ES-I3 (cell line): ENCODE measurements around the gene RALGAPA1.
"Not testable (repeated sequence)": the region's sequence is repeated elsewhere in the genome, so short reads cannot be mapped to it uniquely, and the experiment has no call there.

Experiments used
- H3K36me3 ChIP-seq: 2 replicates; pipeline ENCODE4 v1.6.1; 2013; ENCODE audit warnings: mild to moderate bottlenecking, low read length, control low read depth, moderate library complexity; ENCODE audit not compliant: insufficient read depth
- H3K4me1 ChIP-seq: 2 replicates; pipeline ENCODE4 v1.6.1; 2013; ENCODE audit warnings: mild to moderate bottlenecking, control low read depth, low read length; ENCODE audit not compliant: insufficient read depth
- H3K9ac ChIP-seq: 2 replicates; pipeline ENCODE4 v1.6.1; 2013; ENCODE audit warnings: low read depth, mild to moderate bottlenecking, low read length, moderate library complexity
- H3K9me3 ChIP-seq: 2 replicates; pipeline ENCODE4 v1.6.1; 2013; ENCODE audit warnings: mild to moderate bottlenecking, low read length, moderate library complexity; ENCODE audit not compliant: control insufficient read depth, insufficient read depth

The RALGAPA1 gene

GRCh38 chr14:35683688-35684087, 125.4 kb downstream of the RALGAPA1 start:
- H3K4me1 ChIP-seq, H3K36me3 ChIP-seq, H3K9me3 ChIP-seq, H3K9ac ChIP-seq: not testable (repeated sequence)

GRCh38 chr14:35682802-35683201, 126.3 kb downstream of the RALGAPA1 start:
- no peaks in the 10 kb centered on the region for H3K9me3 ChIP-seq
- H3K4me1 ChIP-seq, result no peaks in the 10 kb centered on the region
- no peaks in the 10 kb centered on the region for H3K36me3 ChIP-seq
- H3K9ac ChIP-seq, result no peak overlapping the region

GRCh38 chr14:35678403-35679028, 130.6 kb downstream of the RALGAPA1 start:
- no peaks in the 10 kb centered on the region for H3K4me1 ChIP-seq
- no peaks in the 10 kb centered on the region for H3K9me3 ChIP-seq
- no peak overlapping the region for H3K9ac ChIP-seq
- H3K36me3 ChIP-seq, result no peaks in the 10 kb centered on the region

GRCh38 chr14:35669782-35670181, 139.3 kb downstream of the RALGAPA1 start:
- Histone ChIP-seq H3K36me3 (no peaks in the 10 kb centered on the region), H3K9ac (no peak overlapping the region), H3K4me1 (no peaks in the 10 kb centered on the region), H3K9me3 (no peaks in the 10 kb centered on the region)

- no peak overlapping the region for H3K9ac ChIP-seq
- H3K4me1 ChIP-seq, result no peaks in the 10 kb centered on the region
- H3K9me3 ChIP-seq, result no peaks in the 10 kb centered on the region
- H3K36me3 ChIP-seq, result no peaks in the 10 kb centered on the region
Observed at GRCh38 chr14:35666429-35667043, 142.6 kb downstream of the RALGAPA1 start.

- Histone ChIP-seq H3K36me3 (no peaks in the 10 kb centered on the region), H3K4me1 (no peaks in the 10 kb centered on the region), H3K9ac (no peak overlapping the region), H3K9me3 (no peaks in the 10 kb centered on the region)
Observed at GRCh38 chr14:35661875-35662274, 147.2 kb downstream of the RALGAPA1 start.

GRCh38 chr14:35653045-35653444, 156.1 kb downstream of the RALGAPA1 start:
- no peaks in the 10 kb centered on the region for H3K9me3 ChIP-seq
- no peak overlapping the region for H3K9ac ChIP-seq
- H3K36me3 ChIP-seq, result no peaks in the 10 kb centered on the region
- H3K4me1 ChIP-seq, result no peaks in the 10 kb centered on the region

- Histone ChIP-seq H3K9ac (no peak overlapping the region), H3K9me3 (no peaks in the 10 kb centered on the region), H3K36me3 (no peaks in the 10 kb centered on the region), H3K4me1 (no peaks in the 10 kb centered on the region)
Observed at GRCh38 chr14:35643513-35643912, 165.6 kb downstream of the RALGAPA1 start.

GRCh38 chr14:35637851-35638250, 171.2 kb downstream of the RALGAPA1 start:
- Histone ChIP-seq H3K9me3 (no peaks in the 10 kb centered on the region), H3K4me1 (peaks cover under 1% of the 10 kb centered on the region; the same call in 1 of the 2 replicates), H3K36me3 (no peaks in the 10 kb centered on the region), H3K9ac (no peak overlapping the region)

GRCh38 chr14:35637269-35637668, 171.8 kb downstream of the RALGAPA1 start:
- H3K9ac ChIP-seq, result no peak overlapping the region
- H3K4me1 ChIP-seq, result peaks cover 6% of the 10 kb centered on the region; the same call in 1 of the 2 replicates
- H3K36me3 ChIP-seq, result no peaks in the 10 kb centered on the region
- H3K9me3 ChIP-seq, result no peaks in the 10 kb centered on the region

GRCh38 chr14:35632676-35633075, 176.4 kb downstream of the RALGAPA1 start:
- Histone ChIP-seq H3K9me3 (no peaks in the 10 kb centered on the region), H3K9ac (no peak overlapping the region), H3K36me3 (no peaks in the 10 kb centered on the region), H3K4me1 (peaks cover 19% of the 10 kb centered on the region)

GRCh38 chr14:35632271-35632670, 176.8 kb downstream of the RALGAPA1 start:
- Histone ChIP-seq H3K9ac (no peak overlapping the region), H3K9me3 (no peaks in the 10 kb centered on the region)

GRCh38 chr14:35631071-35631805, 177.9 kb downstream of the RALGAPA1 start:
- Histone ChIP-seq H3K36me3 (no peaks in the 10 kb centered on the region), H3K9me3 (no peaks in the 10 kb centered on the region), H3K9ac (no peak overlapping the region), H3K4me1 (peaks cover 19% of the 10 kb centered on the region)

More at GRCh38 chr14:35632271-35632670, 176.8 kb downstream of the RALGAPA1 start:
- H3K4me1 ChIP-seq, result peaks cover 19% of the 10 kb centered on the region
- H3K36me3 ChIP-seq, result no peaks in the 10 kb centered on the region

GRCh38 chr14:35628989-35629388, 180.1 kb downstream of the RALGAPA1 start:
- Histone ChIP-seq H3K4me1 (peaks cover 19% of the 10 kb centered on the region), H3K9me3 (no peaks in the 10 kb centered on the region), H3K36me3 (no peaks in the 10 kb centered on the region), H3K9ac (no peak overlapping the region)

- not testable (repeated sequence) for H3K4me1 ChIP-seq, H3K9ac ChIP-seq, H3K36me3 ChIP-seq, H3K9me3 ChIP-seq
Observed at GRCh38 chr14:35626947-35627346, 182.1 kb downstream of the RALGAPA1 start.
